ENCODE measurements around the gene BTLA. TPM values are rescaled to one million over a fixed set of nuclear protein-coding genes. Genes with fewer than 3 reads are reported as not detected.
"Not testable (repeated sequence)": the region's sequence is repeated elsewhere in the genome, so short reads cannot be mapped to it uniquely, and the experiment has no call there.

BTLA gene
- total RNA-seq, 2 donors from 2014 or later = 9.4 to 16.0 TPM

GRCh38 chr3:112460519-112461195 is 38.6 kb downstream of the BTLA start:
- peak overlapping the region; percentile 69 for H3K27ac Mint-ChIP-seq
- H3K27me3 Mint-ChIP-seq = no peaks in the 10 kb centered on the region
- DNase-seq (no peak), ATAC-seq (no peak)
- no peaks in the 10 kb centered on the region for H3K36me3 Mint-ChIP-seq (ENCODE audit: low read depth)
- peak overlapping the region; percentile 43 for H3K4me3 Mint-ChIP-seq
- H3K4me1 Mint-ChIP-seq = peaks cover 36% of the 10 kb centered on the region
- no peaks in the 10 kb centered on the region for H3K9me3 ChIP-seq (ENCODE audit: control insufficient read depth, low read length, poor library complexity, severe bottlenecking)

- H3K27me3 Mint-ChIP-seq = no peaks in the 10 kb centered on the region
- no peaks in the 10 kb centered on the region for H3K9me3 ChIP-seq (ENCODE audit: control insufficient read depth, low read length, poor library complexity, severe bottlenecking)
- H3K4me1 Mint-ChIP-seq = peaks cover 29% of the 10 kb centered on the region
- peak overlapping the region; percentile 43 for H3K4me3 Mint-ChIP-seq
- no peaks in the 10 kb centered on the region for H3K36me3 Mint-ChIP-seq (ENCODE audit: low read depth)
- no peak for DNase-seq
- peak; percentile 29 for ATAC-seq
- H3K27ac Mint-ChIP-seq = peak overlapping the region; percentile 69
These were observed 39.5 kb downstream of the BTLA start for GRCh38 chr3:112459750-112460149.

GRCh38 chr3:112456147-112456546 is 43.1 kb downstream of the BTLA start:
- ATAC-seq (no peak), DNase-seq (no peak)
- H3K9me3 ChIP-seq (ENCODE audit: control insufficient read depth, low read length, poor library complexity, severe bottlenecking) = no peaks in the 10 kb centered on the region
- Mint-ChIP-seq H3K27me3 (no peaks in the 10 kb centered on the region), H3K4me3 (no peak overlapping the region), H3K36me3 (ENCODE audit: low read depth) (no peaks in the 10 kb centered on the region), H3K27ac (no peak overlapping the region), H3K4me1 (peaks cover 16% of the 10 kb centered on the region)

- Mint-ChIP-seq H3K4me3 (no peak overlapping the region), H3K4me1 (peaks cover 7% of the 10 kb centered on the region), H3K36me3 (ENCODE audit: low read depth) (no peaks in the 10 kb centered on the region), H3K27ac (no peak overlapping the region), H3K27me3 (no peaks in the 10 kb centered on the region)
- no peak for DNase-seq
- ATAC-seq = no peak
- no peaks in the 10 kb centered on the region for H3K9me3 ChIP-seq (ENCODE audit: control insufficient read depth, low read length, poor library complexity, severe bottlenecking)
These were observed 50.3 kb downstream of the BTLA start for GRCh38 chr3:112448939-112449338.

- Mint-ChIP-seq H3K4me3 (no peak overlapping the region), H3K27me3 (no peaks in the 10 kb centered on the region), H3K27ac (no peak overlapping the region), H3K36me3 (ENCODE audit: low read depth) (no peaks in the 10 kb centered on the region), H3K4me1 (peaks cover 7% of the 10 kb centered on the region)
- DNase-seq (no peak), ATAC-seq (no peak)
- no peaks in the 10 kb centered on the region for H3K9me3 ChIP-seq (ENCODE audit: control insufficient read depth, low read length, poor library complexity, severe bottlenecking)
These were observed 52.9 kb downstream of the BTLA start for GRCh38 chr3:112446343-112446742.

GRCh38 chr3:112445839-112446238 is 53.4 kb downstream of the BTLA start:
- no peaks in the 10 kb centered on the region for H3K9me3 ChIP-seq (ENCODE audit: control insufficient read depth, low read length, poor library complexity, severe bottlenecking)
- Mint-ChIP-seq H3K4me3 (no peak overlapping the region), H3K36me3 (ENCODE audit: low read depth) (no peaks in the 10 kb centered on the region), H3K4me1 (peaks cover 7% of the 10 kb centered on the region), H3K27ac (no peak overlapping the region), H3K27me3 (no peaks in the 10 kb centered on the region)
- no peak for DNase-seq
- ATAC-seq = no peak

GRCh38 chr3:112437146-112438022 is 61.9 kb downstream of the BTLA start:
- H3K4me3 Mint-ChIP-seq = peak overlapping the region; percentile 3
- no peak for DNase-seq

GRCh38 chr3:112429960-112430359 is 69.3 kb downstream of the BTLA start:
- H3K4me1 Mint-ChIP-seq = no peaks in the 10 kb centered on the region
- no peak overlapping the region for H3K27ac Mint-ChIP-seq
- no peaks in the 10 kb centered on the region for H3K9me3 ChIP-seq (ENCODE audit: control insufficient read depth, low read length, poor library complexity, severe bottlenecking)
- H3K27me3 Mint-ChIP-seq = no peaks in the 10 kb centered on the region
- H3K4me3 Mint-ChIP-seq = no peak overlapping the region
- ATAC-seq (no peak), DNase-seq (no peak)
- H3K36me3 Mint-ChIP-seq (ENCODE audit: low read depth) = no peaks in the 10 kb centered on the region

More at GRCh38 chr3:112437146-112438022, 61.9 kb downstream of the BTLA start:
- Mint-ChIP-seq H3K27ac (no peak overlapping the region), H3K27me3 (no peaks in the 10 kb centered on the region), H3K36me3 (ENCODE audit: low read depth) (peaks cover 4% of the 10 kb centered on the region), H3K4me1 (peaks cover 8% of the 10 kb centered on the region)
- no peaks in the 10 kb centered on the region for H3K9me3 ChIP-seq (ENCODE audit: control insufficient read depth, low read length, poor library complexity, severe bottlenecking)
- peak; percentile 90 for ATAC-seq

- no peak for ATAC-seq
- Mint-ChIP-seq H3K27ac (no peak overlapping the region), H3K4me3 (no peak overlapping the region), H3K4me1 (no peaks in the 10 kb centered on the region), H3K36me3 (ENCODE audit: low read depth) (no peaks in the 10 kb centered on the region), H3K27me3 (no peaks in the 10 kb centered on the region)
- no peak for DNase-seq
- H3K9me3 ChIP-seq (ENCODE audit: control insufficient read depth, low read length, poor library complexity, severe bottlenecking) = no peaks in the 10 kb centered on the region
These were observed 72.1 kb downstream of the BTLA start for GRCh38 chr3:112427123-112427522.

- no peak overlapping the region for H3K4me3 Mint-ChIP-seq
- H3K27me3 Mint-ChIP-seq = peaks cover 7% of the 10 kb centered on the region
- no peaks in the 10 kb centered on the region for H3K9me3 ChIP-seq (ENCODE audit: control insufficient read depth, low read length, poor library complexity, severe bottlenecking)
- H3K4me1 Mint-ChIP-seq = no peaks in the 10 kb centered on the region
- H3K27ac Mint-ChIP-seq = no peak overlapping the region
- ATAC-seq (no peak), DNase-seq (no peak)
- H3K36me3 Mint-ChIP-seq (ENCODE audit: low read depth) = no peaks in the 10 kb centered on the region
These were observed 73.2 kb downstream of the BTLA start for GRCh38 chr3:112425858-112426750.

GRCh38 chr3:112425382-112425781 is 73.9 kb downstream of the BTLA start:
- ATAC-seq = no peak
- H3K4me1 Mint-ChIP-seq = no peaks in the 10 kb centered on the region
- H3K27me3 Mint-ChIP-seq = peaks cover 8% of the 10 kb centered on the region
- no peaks in the 10 kb centered on the region for H3K9me3 ChIP-seq (ENCODE audit: control insufficient read depth, low read length, poor library complexity, severe bottlenecking)
- H3K36me3 Mint-ChIP-seq (ENCODE audit: low read depth) = no peaks in the 10 kb centered on the region
- H3K4me3 Mint-ChIP-seq = no peak overlapping the region
- no peak overlapping the region for H3K27ac Mint-ChIP-seq
- DNase-seq = no peak

GRCh38 chr3:112424394-112424793 is 74.9 kb downstream of the BTLA start:
- ATAC-seq = no peak

GRCh38 chr3:112422921-112423320 is 76.4 kb downstream of the BTLA start:
- H3K4me1 Mint-ChIP-seq; H3K36me3 Mint-ChIP-seq (ENCODE audit: low read depth); DNase-seq; H3K27me3 Mint-ChIP-seq; ATAC-seq; H3K4me3 Mint-ChIP-seq; H3K9me3 ChIP-seq (ENCODE audit: control insufficient read depth, low read length, poor library complexity, severe bottlenecking); H3K27ac Mint-ChIP-seq: not testable (repeated sequence)

More at GRCh38 chr3:112424394-112424793, 74.9 kb downstream of the BTLA start:
- DNase-seq = no peak
- Mint-ChIP-seq H3K27ac (no peak overlapping the region), H3K4me1 (no peaks in the 10 kb centered on the region), H3K4me3 (no peak overlapping the region), H3K36me3 (ENCODE audit: low read depth) (no peaks in the 10 kb centered on the region), H3K27me3 (peaks cover 8% of the 10 kb centered on the region)
- H3K9me3 ChIP-seq (ENCODE audit: control insufficient read depth, low read length, poor library complexity, severe bottlenecking) = no peaks in the 10 kb centered on the region
